HG03280 (cell line): ENCODE results near the gene FHIT.

ENCODE experiments used
- ATAC-seq: cut with Tn5 transposase; IDR thresholded peaks from one replicate; pipeline ENCODE4 v1.9.1; 2021; ENCODE audit warnings: mild to moderate bottlenecking, moderate library complexity; ENCODE audit not compliant: unreplicated experiment

FHIT gene

DNA sequence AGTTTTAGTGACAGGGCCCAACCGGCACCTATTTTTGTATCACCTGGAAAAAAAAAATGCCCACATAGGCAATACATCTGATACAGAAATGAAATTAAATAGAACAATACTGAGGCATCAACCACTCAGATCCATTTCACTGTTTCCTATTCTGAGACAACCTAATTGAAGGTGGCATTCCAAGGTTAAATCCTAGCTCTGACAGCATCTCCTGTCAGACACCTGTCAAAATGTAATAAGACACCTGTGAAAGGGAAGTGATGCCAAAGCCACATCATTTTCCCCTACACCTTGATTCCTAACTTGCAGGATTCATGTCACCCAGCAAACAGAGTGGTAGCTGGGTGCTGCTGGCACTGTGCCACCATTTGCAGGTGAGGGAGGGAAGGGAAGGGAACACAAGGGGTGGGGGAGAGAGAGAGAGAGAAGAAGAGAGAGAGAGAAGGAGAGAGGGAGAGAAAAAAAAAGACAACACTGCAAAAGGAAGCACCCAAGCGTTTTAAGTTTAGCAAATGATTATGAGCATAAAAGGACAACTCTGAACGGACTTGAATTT is 1156.8 kb downstream of the FHIT start:
- no peak for ATAC-seq

DNA sequence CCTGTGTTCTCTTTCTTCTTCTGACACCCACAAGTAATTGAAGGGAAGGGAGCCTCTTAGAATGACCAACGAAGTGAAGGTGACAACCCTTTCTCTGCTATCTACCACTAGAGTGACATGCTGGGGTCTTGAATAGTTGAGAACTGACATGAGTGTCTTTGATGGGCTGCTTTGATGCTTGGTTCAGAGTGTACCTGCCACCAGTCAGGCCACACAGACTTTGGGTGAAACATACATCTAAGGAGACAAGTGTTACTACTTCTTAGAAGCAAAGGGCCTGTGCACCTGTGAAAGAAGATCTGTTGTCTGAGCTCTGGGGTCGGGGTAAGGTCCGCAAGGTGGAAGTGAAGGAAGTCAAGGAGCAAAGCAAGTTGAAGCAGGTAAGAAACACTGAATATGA is 1160.7 kb downstream of the FHIT start:
- ATAC-seq, result no peak

DNA sequence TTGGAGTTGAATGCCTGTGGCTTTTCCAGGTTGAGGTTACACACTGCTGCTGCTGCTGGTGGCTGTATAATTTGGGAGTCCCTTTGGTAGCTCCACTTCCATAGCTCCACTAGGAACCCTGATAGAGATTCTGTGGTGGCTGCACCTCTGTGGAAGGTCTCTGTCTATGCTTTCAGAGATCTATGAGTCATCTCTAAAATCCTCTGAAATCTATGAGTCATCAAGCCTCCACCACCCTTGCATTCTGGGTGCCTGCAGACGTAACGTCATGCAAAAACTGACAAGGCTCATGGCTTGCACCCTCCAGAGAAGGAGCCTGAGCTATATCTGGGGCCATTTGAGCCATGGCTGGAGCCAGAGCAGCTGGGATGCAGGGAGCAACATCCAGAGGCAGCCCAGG is 1164.4 kb downstream of the FHIT start:
- ATAC-seq, result no peak

DNA sequence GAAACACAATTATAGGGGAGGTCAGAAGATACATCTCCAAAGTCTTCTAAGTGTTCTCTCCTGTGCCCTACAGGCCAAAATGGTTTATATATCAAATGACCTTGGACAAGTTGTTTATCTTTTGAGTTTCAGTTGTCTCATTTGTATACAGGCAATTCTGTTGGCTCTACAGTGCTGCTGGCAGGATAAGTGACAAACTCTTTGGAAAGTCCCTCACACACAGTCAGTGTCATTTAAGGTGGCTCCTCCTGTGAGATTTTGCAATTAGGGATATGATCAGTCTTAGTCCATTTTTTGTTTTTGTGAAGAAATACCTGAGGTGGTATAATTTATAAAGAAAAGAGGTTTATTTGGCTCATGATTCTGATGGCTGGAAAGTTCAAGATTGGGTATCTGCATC is 1165.6 kb downstream of the FHIT start:
- no peak for ATAC-seq

DNA sequence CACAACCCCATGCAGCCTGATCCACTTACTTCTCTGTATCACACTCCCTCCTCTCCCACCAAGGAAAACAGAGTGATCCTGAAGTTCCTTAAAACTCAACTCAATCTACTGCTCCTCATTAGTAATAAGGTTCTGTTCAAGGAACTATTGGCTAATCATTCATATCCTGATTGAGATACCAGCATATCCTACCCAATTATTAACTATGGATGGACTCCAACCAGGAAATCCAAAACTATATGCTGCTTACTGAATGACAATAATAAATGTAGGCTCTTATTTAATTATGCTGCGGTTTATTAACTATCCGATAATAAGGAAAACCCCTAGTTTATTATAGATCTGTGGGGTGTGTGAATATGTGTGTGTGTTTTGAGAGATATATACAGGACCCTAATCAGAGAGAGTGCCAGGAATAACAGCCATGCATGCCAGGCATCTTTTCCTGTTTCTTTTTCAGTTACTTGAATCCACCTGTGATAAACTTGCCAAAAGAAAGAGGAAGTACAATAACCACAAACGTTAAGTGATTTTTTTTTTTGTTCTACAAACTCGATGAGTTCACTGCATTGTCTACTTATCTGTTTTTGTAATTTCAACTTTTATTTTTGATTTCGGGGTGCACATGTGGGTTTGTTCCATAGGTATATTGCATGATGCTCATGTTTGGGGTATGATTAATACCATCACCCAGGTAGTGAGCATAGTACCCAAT is 1169.7 kb downstream of the FHIT start:
- ATAC-seq, result no peak

DNA sequence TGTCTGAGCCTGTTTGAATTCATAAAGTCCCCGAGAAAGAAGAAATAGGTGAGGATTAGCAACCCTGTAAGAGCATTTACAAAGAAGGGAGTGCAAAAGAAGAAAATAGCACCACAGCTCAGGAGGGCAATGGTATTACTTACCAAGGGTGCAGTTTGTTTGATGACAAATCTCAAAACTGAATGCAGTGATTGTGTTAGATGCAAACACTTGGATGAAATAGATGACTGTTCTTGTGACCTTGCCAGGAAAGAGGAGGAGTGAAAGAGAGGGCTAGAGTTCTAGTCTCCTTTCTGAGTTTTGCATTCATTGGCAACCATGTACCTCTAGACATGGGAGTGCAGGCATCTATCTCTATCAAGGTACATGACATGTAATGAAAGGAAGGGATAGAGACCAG is 1170.6 kb downstream of the FHIT start:
- ATAC-seq, result no peak

DNA sequence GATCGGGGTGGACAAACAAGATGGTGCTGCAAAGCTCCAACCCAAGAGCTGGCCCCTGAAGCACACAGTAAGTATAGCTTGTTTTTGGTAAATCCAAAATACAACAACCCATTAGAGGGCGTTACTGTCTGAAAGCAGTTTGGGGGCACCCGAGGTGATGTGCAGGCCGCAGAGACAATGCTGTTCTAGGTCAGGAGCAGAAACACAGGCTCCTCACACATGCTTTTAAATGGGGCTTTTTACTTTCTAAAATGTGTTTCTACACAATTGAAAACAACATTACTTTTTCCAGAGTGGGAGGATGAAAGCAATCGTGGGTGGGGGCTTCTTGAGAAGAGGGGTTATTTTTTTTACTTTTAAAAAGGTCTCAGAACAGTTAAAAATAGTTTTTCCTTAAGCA is 1172.2 kb downstream of the FHIT start:
- ATAC-seq, result no peak

DNA sequence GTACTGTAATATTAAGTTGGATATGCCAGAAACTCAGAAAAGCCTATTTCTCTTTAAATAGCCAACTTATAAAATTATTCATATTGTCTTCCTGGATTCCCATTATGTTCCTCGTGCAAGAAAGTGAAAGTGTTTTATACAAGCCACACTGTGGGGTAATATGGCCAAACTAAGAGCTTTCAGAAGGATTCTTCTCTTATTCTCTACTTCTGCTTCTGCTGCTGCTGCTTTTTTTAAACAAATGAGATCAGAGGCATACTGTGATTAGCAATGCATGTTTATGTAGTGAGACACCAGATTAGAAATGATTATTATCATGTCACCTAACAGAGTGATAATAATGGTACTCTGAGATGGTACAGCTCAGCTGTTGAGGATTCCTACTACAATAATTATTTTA is 1174.9 kb downstream of the FHIT start:
- ATAC-seq, result no peak

DNA sequence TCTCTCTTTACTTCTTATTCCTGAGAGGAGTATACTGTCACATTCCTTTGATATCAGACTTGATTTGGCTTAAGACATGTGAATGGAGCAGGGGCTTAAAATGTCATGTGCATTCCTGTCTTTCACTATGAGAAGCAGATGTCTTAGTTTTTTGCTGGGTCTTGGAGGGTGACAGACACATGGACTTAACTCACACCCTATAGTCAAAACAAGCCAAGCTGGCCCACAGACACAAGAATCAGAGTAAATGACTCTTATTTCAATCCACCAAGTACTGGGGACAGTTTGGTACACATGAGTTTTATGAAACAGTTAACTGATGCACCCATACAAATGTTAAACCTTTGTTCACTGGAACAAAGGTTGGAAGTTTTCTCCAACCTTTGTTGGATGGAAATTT is 1177.3 kb downstream of the FHIT start:
- ATAC-seq, result no peak

DNA sequence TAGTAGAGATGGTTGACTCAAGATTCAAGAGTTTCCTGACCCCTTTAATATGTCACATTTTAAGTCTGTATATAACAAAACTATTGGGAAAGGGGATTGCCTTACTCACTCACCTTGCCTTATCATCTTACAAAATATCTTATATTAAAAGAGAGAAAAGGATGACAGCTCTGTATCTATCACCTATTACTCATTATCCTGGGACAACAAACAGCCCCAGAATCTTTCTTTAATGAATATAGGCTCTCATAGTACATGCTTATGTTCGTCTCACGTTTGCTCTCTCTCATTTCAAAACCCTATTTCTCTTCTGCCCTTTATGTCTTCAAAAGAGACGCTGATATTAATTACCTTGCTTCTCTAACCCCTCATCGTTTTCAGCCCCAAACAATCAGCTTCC is 1178.0 kb downstream of the FHIT start:
- no peak for ATAC-seq

DNA sequence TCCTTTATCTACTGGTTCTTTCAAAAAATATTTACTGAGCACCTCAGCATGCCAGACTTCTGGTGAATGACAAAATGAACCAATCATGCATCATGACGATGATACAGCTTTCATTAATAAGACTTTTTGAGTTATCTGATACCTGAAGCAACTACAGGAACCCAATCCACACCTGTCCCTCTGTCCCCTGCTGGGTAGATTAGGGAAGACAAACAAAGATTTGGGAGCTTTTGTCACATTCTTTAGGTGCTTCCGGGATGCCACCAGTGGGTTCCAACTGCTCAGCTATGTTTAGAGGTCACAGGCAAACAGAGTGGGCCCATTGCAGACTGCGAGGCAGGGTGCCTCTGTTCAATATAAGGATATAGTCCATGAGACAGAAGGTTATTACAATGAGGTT is 1180.9 kb downstream of the FHIT start:
- no peak for ATAC-seq

DNA sequence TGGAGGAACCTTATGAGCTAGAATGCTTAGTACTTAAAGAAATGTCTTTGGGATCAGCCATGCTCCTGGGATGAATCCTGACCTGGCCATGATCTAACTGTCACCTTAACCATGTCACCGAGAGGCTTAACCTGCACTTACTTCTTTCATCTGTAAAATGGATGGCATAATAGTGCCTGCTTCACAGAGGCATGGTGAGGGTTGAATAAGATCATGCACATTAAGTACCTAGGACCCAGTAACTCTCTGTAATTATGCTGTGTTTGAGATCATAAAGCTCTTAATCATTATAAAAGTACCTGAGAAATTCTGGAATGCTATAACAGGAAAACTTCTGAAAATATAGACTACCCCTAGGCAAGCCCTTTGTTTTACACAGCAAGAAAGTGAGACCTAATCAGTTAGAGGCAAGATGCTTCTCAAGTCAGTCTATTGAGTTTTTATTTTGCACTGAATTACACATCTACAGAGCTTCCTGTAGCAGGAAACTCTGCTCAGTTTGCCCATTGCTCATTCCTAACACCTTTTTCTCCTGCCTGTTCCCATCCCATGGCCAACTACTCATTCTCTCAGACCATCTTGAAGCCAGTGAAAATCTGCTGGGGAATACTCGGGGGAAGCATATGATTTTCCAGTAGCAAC is 1185.9 kb downstream of the FHIT start:
- ATAC-seq, result no peak

DNA sequence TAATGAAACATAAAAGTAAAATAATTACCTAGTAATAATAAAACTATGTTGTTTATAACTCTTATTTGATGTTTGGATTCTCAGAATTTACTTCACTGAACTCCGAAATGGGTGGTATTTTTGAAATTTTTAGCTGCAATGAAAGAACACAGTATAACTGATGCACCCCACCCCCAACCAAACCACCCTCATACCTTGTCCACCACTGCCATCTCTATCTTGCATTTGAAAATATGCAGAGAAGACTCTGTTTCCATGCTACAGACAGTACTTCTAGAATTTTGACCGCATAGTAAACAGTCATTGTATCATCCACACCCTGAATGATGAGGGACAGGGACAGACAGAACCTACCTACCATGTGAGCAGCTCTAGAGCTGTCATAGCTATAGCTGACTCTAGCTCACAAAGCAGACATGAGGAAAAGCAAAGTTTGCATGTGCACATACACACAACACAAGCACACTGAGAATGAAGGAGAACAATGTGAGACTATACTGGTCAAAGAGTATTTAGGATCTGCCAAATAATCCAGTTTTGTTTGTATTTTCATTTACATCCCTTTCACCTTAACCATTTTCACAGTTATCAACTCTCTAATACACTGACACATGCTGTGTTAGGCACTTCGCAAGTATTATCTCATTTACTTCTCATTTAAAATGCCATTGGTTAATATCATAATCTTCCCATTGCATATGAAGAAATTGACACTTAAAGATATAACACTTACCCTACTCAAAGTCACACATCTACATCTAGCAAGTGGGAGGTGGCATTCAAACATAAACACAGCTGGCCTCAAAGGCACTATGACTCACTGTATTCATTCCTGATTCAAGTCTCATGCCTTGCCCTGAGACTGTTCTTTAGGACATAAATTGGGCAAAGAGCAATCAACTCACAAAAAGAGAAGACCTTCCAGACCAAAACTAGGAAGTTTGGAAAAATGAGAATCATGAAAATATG is 1186.8 kb downstream of the FHIT start:
- ATAC-seq, result no peak

DNA sequence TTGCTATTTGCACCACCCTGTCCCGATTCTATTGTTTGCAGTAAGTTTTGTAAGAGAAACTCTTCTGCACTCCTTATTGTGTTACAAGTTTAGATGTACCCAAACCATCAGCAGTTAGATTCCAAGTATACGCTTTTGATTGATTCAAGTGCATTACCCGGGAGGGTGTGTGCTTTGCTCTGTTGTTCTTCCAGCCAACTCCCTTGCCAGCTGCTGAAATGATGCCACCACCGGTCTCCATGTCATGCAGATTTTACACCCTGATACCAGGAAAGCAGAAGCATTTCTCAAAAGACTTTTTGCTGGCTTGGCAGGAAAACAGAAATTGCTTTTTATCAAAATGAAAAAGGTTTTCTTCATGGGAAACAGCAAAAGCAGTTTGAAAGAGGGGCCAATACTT is 1194.8 kb downstream of the FHIT start:
- ATAC-seq, result no peak

DNA sequence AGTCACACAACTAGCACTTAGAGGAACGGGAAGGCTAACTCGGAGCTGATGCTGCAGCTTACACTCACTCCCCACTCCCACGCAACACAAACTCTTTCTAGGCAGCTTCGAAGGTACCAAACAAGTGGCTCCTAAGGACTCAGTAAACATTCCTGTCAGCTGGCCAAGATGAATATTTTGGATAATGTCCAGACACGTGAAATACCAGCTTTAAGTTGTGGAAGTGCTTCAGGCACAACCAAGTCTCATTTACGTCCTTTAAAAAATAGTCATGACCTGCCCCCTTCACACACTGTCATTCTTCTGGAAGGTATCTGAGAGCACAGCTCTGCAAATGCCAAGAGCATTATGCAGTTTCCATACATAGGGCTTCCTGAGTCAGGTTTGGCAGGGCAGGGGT is 1195.5 kb downstream of the FHIT start:
- ATAC-seq, result no peak

DNA sequence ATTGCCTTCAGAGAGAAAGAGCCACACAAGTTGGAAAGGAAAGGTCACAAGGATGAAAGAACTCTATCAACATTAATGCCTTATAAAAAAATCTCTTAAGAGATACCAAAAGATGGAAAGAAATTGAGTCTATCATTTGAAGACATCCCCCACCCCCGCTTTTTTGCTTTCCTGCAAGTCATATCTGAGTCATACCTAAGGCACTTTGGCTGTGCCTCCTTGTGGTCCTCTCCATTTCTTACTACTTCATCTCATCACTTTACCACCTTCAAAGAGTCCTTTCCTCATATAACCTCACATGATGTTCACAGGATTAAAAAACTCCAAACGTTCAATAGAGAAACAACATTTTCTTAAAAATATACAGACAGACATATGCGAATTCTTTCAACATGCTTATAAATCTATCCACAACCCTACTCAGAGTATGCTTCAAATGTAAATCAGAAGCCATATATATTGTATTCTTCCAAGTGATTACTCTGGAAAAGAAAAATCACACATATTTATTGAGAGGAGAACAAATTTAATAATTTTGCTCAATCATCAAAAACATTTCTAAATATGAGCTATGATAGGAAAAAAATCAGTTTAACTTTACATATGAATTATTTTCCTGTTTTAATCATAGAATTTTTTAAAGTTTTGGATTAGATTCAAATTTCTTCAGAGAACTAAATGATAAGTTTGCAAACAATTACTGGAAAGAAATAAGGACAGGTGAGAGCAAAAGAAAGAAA is 1197.6 kb downstream of the FHIT start:
- no peak for ATAC-seq

DNA sequence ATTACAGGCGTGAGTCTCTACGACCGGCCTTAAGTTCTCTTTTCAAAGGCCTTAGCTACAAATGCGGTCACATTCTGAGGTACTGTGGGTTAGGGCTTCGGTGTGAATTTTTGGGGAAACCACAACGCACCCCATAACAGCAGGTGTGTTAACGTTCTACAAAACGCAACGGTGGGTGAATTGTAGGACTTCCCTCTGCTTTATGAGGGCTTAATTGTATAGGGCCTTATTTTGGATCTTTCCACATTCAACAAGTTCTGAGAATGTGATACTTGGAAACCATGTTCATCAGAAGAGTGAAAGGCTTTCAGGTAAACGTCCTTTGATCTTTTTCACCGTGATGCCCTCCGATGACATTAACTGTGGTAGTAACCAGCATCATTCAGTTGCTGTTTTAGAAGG is 1202.8 kb downstream of the FHIT start:
- ATAC-seq, result no peak

DNA sequence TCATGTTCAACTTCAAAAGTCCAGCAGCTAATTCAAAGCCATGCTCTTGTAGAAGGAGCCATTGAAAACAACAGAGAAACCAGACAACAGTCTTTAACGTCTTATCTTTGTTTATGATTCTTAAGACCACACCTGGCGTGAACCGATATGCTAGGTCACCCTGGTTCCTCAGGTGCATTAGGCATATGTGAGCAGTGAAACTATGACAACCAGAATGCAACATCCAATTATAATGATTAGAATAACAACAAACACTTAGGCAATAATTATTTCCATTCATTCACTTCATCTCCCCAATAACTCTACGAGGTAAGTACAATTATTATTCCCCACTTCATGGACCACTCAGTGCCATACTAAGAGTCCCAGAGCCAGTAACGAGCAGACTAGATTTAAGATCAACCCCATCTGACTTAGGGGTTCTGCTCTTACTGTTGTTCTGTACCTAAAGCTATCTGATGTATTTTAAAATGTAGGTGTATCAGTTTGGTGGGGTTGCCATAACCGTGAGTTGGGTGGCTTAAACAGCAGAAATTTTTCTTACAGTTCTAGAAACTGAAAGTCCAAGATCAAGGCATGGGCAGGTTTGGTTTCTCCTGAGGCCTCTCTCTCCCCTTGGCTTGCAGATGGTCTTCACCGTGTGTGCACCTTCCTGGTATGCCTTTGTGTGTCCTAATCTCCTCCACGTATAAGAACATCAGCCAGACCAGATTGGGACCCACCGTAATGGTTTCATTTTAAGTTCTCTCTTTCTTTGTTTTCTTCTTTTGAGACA is 1203.6 kb downstream of the FHIT start:
- ATAC-seq, result no peak

DNA sequence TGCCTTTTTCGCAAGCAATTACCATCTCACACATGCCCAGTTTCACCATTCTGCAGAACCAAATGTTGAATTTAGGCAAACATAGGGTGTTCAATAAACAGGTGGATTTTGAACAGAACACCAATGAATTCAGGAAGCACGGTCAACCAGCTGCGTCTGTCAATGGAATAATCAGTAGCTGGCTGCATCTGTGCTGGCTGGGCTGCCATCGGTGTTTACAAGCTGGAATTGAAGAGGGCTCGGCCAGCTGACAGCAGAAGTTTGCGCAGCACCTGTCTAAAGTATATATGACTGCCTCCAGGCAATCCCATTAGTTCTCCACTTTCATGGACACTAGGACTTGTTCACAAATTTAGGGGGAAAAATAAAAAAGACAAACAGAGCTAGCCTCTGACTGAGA is 1205.0 kb downstream of the FHIT start:
- no peak for ATAC-seq

DNA sequence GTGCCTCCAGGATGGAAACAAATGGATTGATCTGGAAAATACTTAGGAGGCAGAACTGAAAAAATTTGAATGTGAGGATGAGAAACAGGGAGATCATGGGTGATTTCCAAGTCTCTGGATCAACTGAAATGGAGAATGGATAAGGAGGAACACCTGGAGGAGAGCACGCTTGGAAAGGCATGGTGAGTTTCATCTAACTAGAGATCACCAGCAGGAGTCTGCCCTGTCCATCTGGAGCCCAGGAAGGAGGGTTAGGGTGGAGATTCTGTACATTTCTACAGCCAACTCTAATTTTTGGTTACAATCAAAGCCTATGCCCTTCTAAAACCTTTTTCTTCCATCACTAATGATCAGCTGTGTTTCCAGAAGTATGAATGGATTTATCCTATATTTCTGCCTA is 1205.6 kb downstream of the FHIT start:
- ATAC-seq, result no peak
